ENCODE data around the gene SCYL1. TPM values are rescaled to one million over a fixed set of nuclear protein-coding genes. Genes with fewer than 3 reads are reported as not detected.

The SCYL1 gene
- total and polyA plus RNA-seq, 9 donors: 42.9 to 62.9 (median 50.8) TPM

DNA sequence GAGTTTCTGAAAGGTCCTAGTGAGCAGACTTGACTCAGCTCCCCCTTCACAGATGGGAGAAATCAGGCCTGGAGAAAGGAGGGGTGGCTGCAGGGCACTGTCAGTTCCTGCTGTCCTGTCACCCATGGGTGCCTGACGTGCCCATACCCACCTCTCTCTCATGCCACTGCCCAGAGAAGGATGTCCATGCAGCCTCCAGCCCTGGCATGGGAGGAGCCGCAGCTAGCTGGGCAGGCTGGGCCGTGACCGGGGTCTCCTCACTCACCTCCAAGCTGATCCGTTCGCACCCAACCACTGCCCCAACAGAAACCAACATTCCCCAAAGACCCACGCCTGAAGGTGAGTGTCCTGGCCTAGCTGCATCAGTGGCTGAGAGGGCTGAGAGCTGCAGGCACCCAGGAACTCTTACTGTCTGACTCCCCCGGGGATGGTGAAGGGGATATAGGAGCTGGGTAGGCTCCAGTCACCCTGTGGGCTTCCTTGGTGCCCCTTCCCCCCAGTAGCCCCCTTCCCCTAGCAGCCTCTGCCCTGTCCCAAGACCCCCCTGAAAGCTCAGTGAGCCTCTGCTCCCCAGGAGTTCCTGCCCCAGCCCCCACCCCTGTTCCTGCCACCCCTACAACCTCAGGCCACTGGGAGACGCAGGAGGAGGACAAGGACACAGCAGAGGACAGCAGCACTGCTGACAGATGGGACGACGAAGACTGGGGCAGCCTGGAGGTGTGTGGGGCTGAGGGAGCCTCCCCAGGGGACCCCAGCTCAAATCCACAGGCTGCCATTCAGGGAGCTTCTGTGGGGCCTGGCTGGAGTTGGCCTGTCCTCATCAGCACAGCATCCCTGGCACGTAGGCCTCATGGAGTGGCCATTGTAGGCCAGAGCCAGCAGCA is 11.8 kb downstream of the SCYL1 start:
- no peak overlapping the region for H3K27ac ChIP-seq (ENCODE audit: low read length)
- no peaks in the 10 kb centered on the region for H3K9me3 ChIP-seq (replicated peaks; ENCODE audit: control insufficient read depth, low read depth, low read length)
- 61% methylated on average over 4 of the region's 12 CpGs for WGBS (ENCODE audit: insufficient coverage)
- H3K27me3 ChIP-seq (ENCODE audit: control insufficient read depth, insufficient read depth, low read length): no peaks in the 10 kb centered on the region
- H3K4me1 ChIP-seq (ENCODE audit: control insufficient read depth, insufficient read depth, low read length): peaks cover 24% of the 10 kb centered on the region
- H3K36me3 ChIP-seq (ENCODE audit: control insufficient read depth, insufficient read depth, low read length): peaks cover 53% of the 10 kb centered on the region
- no peak for DNase-seq
- H3K4me3 ChIP-seq (ENCODE audit: low read length): no peak overlapping the region

DNA sequence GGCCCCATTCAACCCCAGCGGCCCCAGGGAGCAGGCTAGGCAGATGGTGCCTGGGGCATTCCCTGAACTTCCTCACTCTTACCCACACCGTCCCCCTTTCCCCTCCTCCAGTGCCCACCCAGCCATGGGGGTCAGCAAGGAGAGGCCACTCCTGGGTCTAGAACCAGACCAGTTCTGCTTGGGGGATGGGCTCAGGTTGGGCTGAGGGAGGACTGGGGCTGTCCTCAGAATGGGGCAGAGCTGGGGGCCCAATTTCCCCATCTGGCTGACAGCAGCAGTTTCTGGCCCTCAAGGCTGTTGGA is 12.4 kb downstream of the SCYL1 start:
- Histone ChIP-seq H3K27ac (ENCODE audit: low read length) (no peak overlapping the region), H3K4me1 (ENCODE audit: control insufficient read depth, insufficient read depth, low read length) (peaks cover 25% of the 10 kb centered on the region), H3K27me3 (ENCODE audit: control insufficient read depth, insufficient read depth, low read length) (no peaks in the 10 kb centered on the region), H3K9me3 (replicated peaks; ENCODE audit: control insufficient read depth, low read depth, low read length) (no peaks in the 10 kb centered on the region), H3K36me3 (ENCODE audit: control insufficient read depth, insufficient read depth, low read length) (peaks cover 54% of the 10 kb centered on the region), H3K4me3 (ENCODE audit: low read length) (no peak overlapping the region)
- WGBS (ENCODE audit: insufficient coverage): no CpG with 5 or more reads among the region's 2 CpGs
- DNase-seq: no peak

DNA sequence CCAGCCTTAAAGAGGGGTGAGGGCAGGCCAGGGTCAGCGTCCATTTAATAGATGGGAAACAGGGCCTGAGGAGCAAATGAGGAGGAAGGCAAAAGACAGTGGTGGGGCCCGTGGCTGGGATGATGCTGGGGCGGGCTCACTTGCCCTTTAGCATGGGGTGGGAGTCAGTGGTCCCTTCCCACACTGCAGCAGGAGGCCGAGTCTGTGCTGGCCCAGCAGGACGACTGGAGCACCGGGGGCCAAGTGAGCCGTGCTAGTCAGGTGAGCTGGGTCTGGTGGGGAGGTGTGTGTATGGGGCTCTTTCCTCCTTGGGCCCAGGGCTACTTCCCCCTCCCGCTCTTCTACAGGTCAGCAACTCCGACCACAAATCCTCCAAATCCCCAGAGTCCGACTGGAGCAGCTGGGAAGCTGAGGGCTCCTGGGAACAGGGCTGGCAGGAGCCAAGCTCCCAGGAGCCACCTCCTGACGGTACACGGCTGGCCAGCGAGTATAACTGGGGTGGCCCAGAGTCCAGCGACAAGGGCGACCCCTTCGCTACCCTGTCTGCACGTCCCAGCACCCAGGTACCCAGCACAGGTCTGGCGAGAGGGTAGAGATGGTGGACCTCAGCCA is 12.8 kb downstream of the SCYL1 start:
- WGBS (ENCODE audit: insufficient coverage): 72% methylated on average over 8 of the region's 18 CpGs
- H3K27me3 ChIP-seq (ENCODE audit: control insufficient read depth, insufficient read depth, low read length): no peaks in the 10 kb centered on the region
- H3K27ac ChIP-seq (ENCODE audit: low read length): no peak overlapping the region
- DNase-seq: no peak
- peaks cover 50% of the 10 kb centered on the region for H3K36me3 ChIP-seq (ENCODE audit: control insufficient read depth, insufficient read depth, low read length)
- no peak overlapping the region for H3K4me3 ChIP-seq (ENCODE audit: low read length)
- H3K4me1 ChIP-seq (ENCODE audit: control insufficient read depth, insufficient read depth, low read length): peaks cover 25% of the 10 kb centered on the region
- no peaks in the 10 kb centered on the region for H3K9me3 ChIP-seq (replicated peaks; ENCODE audit: control insufficient read depth, low read depth, low read length)

DNA sequence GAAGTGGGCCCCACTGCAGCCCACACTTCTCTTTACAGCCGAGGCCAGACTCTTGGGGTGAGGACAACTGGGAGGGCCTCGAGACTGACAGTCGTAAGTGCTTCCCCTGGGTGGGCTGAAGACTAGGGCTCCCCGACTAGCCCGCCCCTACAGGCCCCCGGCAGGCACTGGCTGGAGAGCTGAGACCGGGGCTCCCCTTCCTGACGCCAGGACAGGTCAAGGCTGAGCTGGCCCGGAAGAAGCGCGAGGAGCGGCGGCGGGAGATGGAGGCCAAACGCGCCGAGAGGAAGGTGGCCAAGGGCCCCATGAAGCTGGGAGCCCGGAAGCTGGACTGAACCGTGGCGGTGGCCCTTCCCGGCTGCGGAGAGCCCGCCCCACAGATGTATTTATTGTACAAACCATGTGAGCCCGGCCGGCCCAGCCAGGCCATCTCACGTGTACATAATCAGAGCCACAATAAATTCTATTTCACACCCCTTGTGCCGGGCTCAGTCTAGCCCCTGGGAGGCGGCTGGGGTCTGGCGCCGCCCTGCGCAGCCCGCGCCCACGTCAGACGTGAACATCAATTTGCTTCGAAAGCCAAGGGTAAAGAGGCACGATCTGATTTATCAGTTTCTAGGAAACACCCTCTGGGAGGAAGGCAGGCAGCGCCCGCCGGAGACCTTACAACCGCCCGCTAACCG is 13.5 kb downstream of the SCYL1 start:
- 76% methylated on average over 26 of the region's 43 CpGs for WGBS (ENCODE audit: insufficient coverage)
- H3K27me3 ChIP-seq (ENCODE audit: control insufficient read depth, insufficient read depth, low read length): no peaks in the 10 kb centered on the region
- no peak overlapping the region for H3K4me3 ChIP-seq (ENCODE audit: low read length)
- no peaks in the 10 kb centered on the region for H3K9me3 ChIP-seq (replicated peaks; ENCODE audit: control insufficient read depth, low read depth, low read length)
- no peak overlapping the region for H3K27ac ChIP-seq (ENCODE audit: low read length)
- peaks cover 50% of the 10 kb centered on the region for H3K36me3 ChIP-seq (ENCODE audit: control insufficient read depth, insufficient read depth, low read length)
- peaks cover 25% of the 10 kb centered on the region for H3K4me1 ChIP-seq (ENCODE audit: control insufficient read depth, insufficient read depth, low read length)
- DNase-seq: no peak

DNA sequence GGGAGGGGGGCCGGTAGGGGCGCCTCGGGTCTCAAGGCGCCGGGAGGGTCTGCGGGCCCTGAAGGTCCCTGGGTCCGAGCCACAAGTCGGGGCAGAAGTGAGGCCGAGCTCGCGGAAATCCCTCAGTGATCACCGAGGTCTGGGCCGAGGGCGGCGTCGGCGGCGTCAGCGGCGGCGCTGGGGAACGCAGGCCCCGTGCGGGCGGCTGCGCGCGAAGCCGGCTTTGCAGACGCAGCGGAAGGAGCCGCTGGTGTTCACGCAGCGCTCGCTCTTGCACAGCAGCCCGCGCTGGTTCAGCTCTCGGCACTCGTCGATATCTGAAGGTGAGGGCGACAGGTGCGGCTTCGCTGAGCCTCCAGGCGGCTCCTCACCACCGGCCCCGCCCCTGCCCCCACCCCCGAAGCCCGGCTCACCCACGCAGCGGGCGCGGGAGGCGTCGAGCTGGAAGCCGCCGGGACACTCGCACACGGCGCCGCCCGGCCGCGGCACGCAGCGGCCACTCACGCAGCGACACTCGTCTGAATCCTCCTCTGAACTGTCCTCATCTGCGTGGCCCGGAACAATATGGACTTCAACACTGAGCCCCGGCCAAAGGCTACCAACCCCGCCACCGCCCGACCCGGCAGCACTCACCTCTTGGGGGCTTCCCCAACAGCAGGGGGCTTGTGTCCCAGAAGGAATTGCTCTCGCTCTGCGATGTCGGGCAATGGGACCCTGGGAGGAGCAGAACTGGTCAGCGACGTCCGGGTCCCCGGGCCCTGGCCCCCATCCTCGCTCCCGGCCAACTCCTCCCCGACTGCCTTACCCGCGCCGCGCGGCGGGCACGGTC is 14.2 kb downstream of the SCYL1 start:
- no peaks in the 10 kb centered on the region for H3K9me3 ChIP-seq (replicated peaks; ENCODE audit: control insufficient read depth, low read depth, low read length)
- peaks cover 52% of the 10 kb centered on the region for H3K36me3 ChIP-seq (ENCODE audit: control insufficient read depth, insufficient read depth, low read length)
- H3K4me3 ChIP-seq (ENCODE audit: low read length): no peak overlapping the region
- DNase-seq: no peak
- H3K27ac ChIP-seq (ENCODE audit: low read length): no peak overlapping the region
- 50% methylated on average over 91 of the region's 92 CpGs for WGBS (ENCODE audit: insufficient coverage)
- peaks cover 25% of the 10 kb centered on the region for H3K4me1 ChIP-seq (ENCODE audit: control insufficient read depth, insufficient read depth, low read length)
- no peaks in the 10 kb centered on the region for H3K27me3 ChIP-seq (ENCODE audit: control insufficient read depth, insufficient read depth, low read length)

DNA sequence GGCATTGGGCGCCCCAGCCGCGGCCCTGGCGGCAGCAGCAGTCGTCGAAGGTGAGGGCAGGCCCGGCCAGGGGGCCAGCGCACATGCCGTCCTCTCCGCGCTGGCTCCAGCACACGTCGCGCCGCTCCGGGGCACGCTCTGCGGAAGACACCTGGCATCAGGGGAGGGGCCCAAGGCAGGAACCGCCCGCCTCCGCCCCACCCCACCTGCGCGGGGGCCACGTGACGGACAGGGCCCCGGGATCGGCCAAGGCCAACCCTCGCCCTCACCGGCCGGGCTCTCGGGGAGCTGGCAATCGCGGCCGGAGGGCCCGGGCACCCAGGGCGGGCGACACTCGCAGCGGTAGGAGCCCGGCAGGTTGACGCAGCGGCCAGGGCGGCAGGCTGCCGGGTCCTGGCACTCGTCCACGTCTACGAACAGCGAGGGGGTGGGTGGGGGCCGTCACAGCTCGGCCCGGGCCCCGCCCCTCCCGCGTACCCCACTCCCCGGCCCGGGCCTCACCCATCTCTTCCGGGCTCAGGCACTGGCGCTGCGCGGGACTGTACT is 14.9 kb downstream of the SCYL1 start:
- peaks cover 58% of the 10 kb centered on the region for H3K36me3 ChIP-seq (ENCODE audit: control insufficient read depth, insufficient read depth, low read length)
- 22% methylated on average over 38 of the region's 60 CpGs for WGBS (ENCODE audit: insufficient coverage)
- H3K9me3 ChIP-seq (replicated peaks; ENCODE audit: control insufficient read depth, low read depth, low read length): no peaks in the 10 kb centered on the region

DNA sequence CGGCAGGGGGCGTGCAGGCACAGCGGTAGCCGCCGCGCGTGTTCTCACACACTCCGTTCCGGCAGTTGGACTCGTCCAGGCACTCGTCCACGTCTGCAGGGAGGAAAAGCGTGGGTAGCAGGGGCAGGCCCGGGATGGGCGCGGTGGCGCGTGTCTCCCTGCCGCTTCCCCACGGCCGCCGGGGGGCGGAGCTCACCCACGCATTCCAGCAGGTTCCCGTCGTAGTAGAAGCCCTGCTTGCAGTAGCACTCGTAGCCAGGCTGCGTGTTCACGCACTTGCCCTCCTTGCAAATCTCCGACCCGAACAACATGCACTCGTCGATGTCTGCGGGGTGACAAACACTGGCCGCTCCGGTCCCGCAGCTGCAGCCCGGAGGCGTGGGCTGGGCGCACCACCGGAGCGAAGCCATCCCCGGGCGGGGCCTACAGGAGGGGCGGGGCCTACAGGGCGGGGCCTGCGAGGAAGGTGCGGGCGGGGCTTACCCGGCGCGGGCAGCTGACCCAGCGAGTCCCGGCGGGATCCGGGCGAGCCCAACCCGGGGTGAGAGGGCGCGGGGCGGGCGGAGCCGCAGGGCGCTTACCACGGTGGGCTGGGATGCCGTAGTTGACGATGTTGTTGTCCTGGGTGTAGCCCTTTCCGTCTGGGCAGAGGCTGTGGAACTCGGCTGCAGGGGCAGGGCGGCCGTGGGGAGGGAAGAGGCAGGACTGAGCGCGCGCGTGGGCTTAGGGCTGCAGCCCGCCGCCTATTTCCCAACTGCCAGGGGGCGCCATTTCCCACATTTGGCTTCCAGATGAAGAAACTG is 15.6 kb downstream of the SCYL1 start:
- under 1% methylated on average over 77 of the region's 78 CpGs for WGBS (ENCODE audit: insufficient coverage)
- peak; percentile 92 for DNase-seq
- Histone ChIP-seq H3K27me3 (ENCODE audit: control insufficient read depth, insufficient read depth, low read length) (no peaks in the 10 kb centered on the region), H3K9me3 (replicated peaks; ENCODE audit: control insufficient read depth, low read depth, low read length) (no peaks in the 10 kb centered on the region), H3K36me3 (ENCODE audit: control insufficient read depth, insufficient read depth, low read length) (peaks cover 59% of the 10 kb centered on the region), H3K4me3 (ENCODE audit: low read length) (peak overlapping the region; percentile 53), H3K27ac (ENCODE audit: low read length) (peak overlapping the region; percentile 82), H3K4me1 (ENCODE audit: control insufficient read depth, insufficient read depth, low read length) (peaks cover 25% of the 10 kb centered on the region)

More for the DNA sequence above, 14.9 kb downstream of the SCYL1 start:
- peaks cover 25% of the 10 kb centered on the region for H3K4me1 ChIP-seq (ENCODE audit: control insufficient read depth, insufficient read depth, low read length)
- H3K4me3 ChIP-seq (ENCODE audit: low read length): peak overlapping the region; percentile 53
- H3K27ac ChIP-seq (ENCODE audit: low read length): no peak overlapping the region
- no peak for DNase-seq
- no peaks in the 10 kb centered on the region for H3K27me3 ChIP-seq (ENCODE audit: control insufficient read depth, insufficient read depth, low read length)

DNA sequence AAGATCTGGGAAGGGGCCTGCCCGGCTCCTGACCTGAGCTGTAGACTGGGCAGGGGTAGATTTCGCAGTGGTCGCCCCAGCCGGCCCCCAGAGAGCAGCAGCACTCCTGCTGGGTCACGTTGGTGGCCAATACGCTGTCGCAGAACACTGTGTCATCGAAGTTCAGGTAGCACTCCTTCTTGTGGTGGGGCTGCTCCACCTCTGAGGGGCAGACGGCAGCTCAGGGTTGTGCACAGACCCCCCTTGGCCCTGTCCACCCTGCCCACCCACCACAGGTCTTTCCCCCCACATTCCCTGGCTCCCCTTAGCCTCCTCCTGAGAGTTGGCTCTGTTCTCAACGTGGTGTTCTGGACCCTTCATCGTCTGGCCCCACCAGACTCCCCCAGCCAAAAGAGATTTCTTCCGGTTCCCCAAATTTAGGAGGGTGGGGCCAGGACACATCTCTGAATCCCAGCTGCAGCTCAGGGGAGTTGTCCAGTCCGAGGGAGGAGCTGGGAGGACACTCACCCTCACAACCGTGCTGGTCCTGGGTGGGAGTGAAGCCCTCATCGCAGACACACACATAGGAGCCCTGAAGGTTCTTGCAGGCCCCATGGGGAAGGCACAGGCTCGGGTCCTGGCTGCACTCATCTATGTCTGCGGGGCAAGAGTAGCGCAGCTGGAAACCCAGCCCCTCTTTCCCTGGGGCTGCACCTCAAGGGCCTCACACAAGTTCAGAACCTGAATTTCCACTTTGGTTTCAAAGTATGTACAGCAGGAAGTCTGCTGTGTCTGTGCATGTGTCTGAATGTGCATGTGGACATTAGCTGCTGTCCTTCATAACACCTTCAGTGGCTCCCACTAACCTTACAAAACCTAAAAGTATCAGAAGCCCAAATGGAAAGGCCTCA is 16.5 kb downstream of the SCYL1 start:
- no peaks in the 10 kb centered on the region for H3K9me3 ChIP-seq (replicated peaks; ENCODE audit: control insufficient read depth, low read depth, low read length)
- H3K27me3 ChIP-seq (ENCODE audit: control insufficient read depth, insufficient read depth, low read length): no peaks in the 10 kb centered on the region
- peaks cover 25% of the 10 kb centered on the region for H3K4me1 ChIP-seq (ENCODE audit: control insufficient read depth, insufficient read depth, low read length)
- H3K27ac ChIP-seq (ENCODE audit: low read length): peak overlapping the region; percentile 82
- peaks cover 54% of the 10 kb centered on the region for H3K36me3 ChIP-seq (ENCODE audit: control insufficient read depth, insufficient read depth, low read length)
- 37% methylated on average over 13 of the region's 18 CpGs for WGBS (ENCODE audit: insufficient coverage)
- DNase-seq: no peak
- peak overlapping the region; percentile 53 for H3K4me3 ChIP-seq (ENCODE audit: low read length)
